ENCODE data around the gene KNOP1.
"Not testable (repeated sequence)": the region's sequence is repeated elsewhere in the genome, so short reads cannot be mapped to it uniquely, and the experiment has no call there.

The KNOP1 gene

GRCh38 chr16:19737306-19738038 is 19.4 kb upstream of the KNOP1 start:
- H3K4me1 ChIP-seq (ENCODE audit: control insufficient read depth, insufficient read depth, low read length) = no peaks in the 10 kb centered on the region
- H3K4me3 ChIP-seq (ENCODE audit: low read length in 2 of 2) = no peak overlapping the region
- H3K27ac ChIP-seq (ENCODE audit: low read length) = no peak overlapping the region
- no peak overlapping the region for H3K9ac ChIP-seq (ENCODE audit: low read length in 2 of 2)
- no peaks in the 10 kb centered on the region for H3K9me3 ChIP-seq (ENCODE audit: control insufficient read depth in 2 of 2, low read length in 2 of 2)
- H3K36me3 ChIP-seq (ENCODE audit: control insufficient read depth in 2 of 2, insufficient read depth in 2 of 2, low read length in 2 of 2) = peaks cover 0 to 11% of the 10 kb centered on the region in 2 donors
- no peaks in the 10 kb centered on the region for H3K27me3 ChIP-seq (ENCODE audit: control insufficient read depth in 1 of 2, insufficient read depth in 2 of 2, low read length in 2 of 2)

GRCh38 chr16:19735074-19735867 is 17.2 kb upstream of the KNOP1 start:
- Histone ChIP-seq H3K9ac (ENCODE audit: low read length in 2 of 2) (no peak overlapping the region), H3K36me3 (ENCODE audit: control insufficient read depth in 2 of 2, insufficient read depth in 2 of 2, low read length in 2 of 2) (peaks cover 0 to 12% of the 10 kb centered on the region in 2 donors), H3K4me3 (ENCODE audit: low read length in 2 of 2) (no peak overlapping the region), H3K27me3 (ENCODE audit: control insufficient read depth in 1 of 2, insufficient read depth in 2 of 2, low read length in 2 of 2) (no peaks in the 10 kb centered on the region), H3K4me1 (ENCODE audit: control insufficient read depth, insufficient read depth, low read length) (no peaks in the 10 kb centered on the region), H3K27ac (ENCODE audit: low read length) (no peak overlapping the region), H3K9me3 (ENCODE audit: control insufficient read depth in 2 of 2, low read length in 2 of 2) (no peaks in the 10 kb centered on the region)

GRCh38 chr16:19733551-19733950 is 15.5 kb upstream of the KNOP1 start:
- Histone ChIP-seq H3K27ac (ENCODE audit: low read length) (no peak overlapping the region), H3K4me1 (ENCODE audit: control insufficient read depth, insufficient read depth, low read length) (no peaks in the 10 kb centered on the region), H3K36me3 (ENCODE audit: control insufficient read depth in 2 of 2, insufficient read depth in 2 of 2, low read length in 2 of 2) (peaks cover 0 to 9% of the 10 kb centered on the region in 2 donors), H3K9ac (ENCODE audit: low read length in 2 of 2) (no peak overlapping the region), H3K9me3 (ENCODE audit: control insufficient read depth in 2 of 2, low read length in 2 of 2) (no peaks in the 10 kb centered on the region), H3K27me3 (ENCODE audit: control insufficient read depth in 1 of 2, insufficient read depth in 2 of 2, low read length in 2 of 2) (no peaks in the 10 kb centered on the region), H3K4me3 (ENCODE audit: low read length in 2 of 2) (no peak overlapping the region)

GRCh38 chr16:19728636-19728965 is 10.6 kb upstream of the KNOP1 start:
- Histone ChIP-seq H3K27ac (ENCODE audit: low read length) (no peak overlapping the region), H3K4me3 (ENCODE audit: low read length in 2 of 2) (no peak overlapping the region), H3K36me3 (ENCODE audit: control insufficient read depth in 2 of 2, insufficient read depth in 2 of 2, low read length in 2 of 2) (peaks cover 0 to 3% of the 10 kb centered on the region in 2 donors), H3K4me1 (ENCODE audit: control insufficient read depth, insufficient read depth, low read length) (no peaks in the 10 kb centered on the region), H3K9me3 (ENCODE audit: control insufficient read depth in 2 of 2, low read length in 2 of 2) (no peaks in the 10 kb centered on the region), H3K27me3 (ENCODE audit: control insufficient read depth in 1 of 2, insufficient read depth in 2 of 2, low read length in 2 of 2) (no peaks in the 10 kb centered on the region), H3K9ac (ENCODE audit: low read length in 2 of 2) (no peak overlapping the region)

GRCh38 chr16:19722981-19723380 is 5.0 kb upstream of the KNOP1 start:
- no peak overlapping the region for H3K9ac ChIP-seq (ENCODE audit: low read length in 2 of 2)
- no peak overlapping the region for H3K27ac ChIP-seq (ENCODE audit: low read length)
- H3K36me3 ChIP-seq (ENCODE audit: control insufficient read depth in 2 of 2, insufficient read depth in 2 of 2, low read length in 2 of 2) = no peaks in the 10 kb centered on the region
- H3K27me3 ChIP-seq (ENCODE audit: control insufficient read depth in 1 of 2, insufficient read depth in 2 of 2, low read length in 2 of 2) = no peaks in the 10 kb centered on the region
- no peaks in the 10 kb centered on the region for H3K9me3 ChIP-seq (ENCODE audit: control insufficient read depth in 2 of 2, low read length in 2 of 2)
- no peaks in the 10 kb centered on the region for H3K4me1 ChIP-seq (ENCODE audit: control insufficient read depth, insufficient read depth, low read length)
- no peak overlapping the region for H3K4me3 ChIP-seq (ENCODE audit: low read length in 2 of 2)

GRCh38 chr16:19722269-19722952 is 4.4 kb upstream of the KNOP1 start:
- H3K27ac ChIP-seq (ENCODE audit: low read length) = no peak overlapping the region
- H3K27me3 ChIP-seq (ENCODE audit: control insufficient read depth in 1 of 2, insufficient read depth in 2 of 2, low read length in 2 of 2) = no peaks in the 10 kb centered on the region
- no peak overlapping the region for H3K4me3 ChIP-seq (ENCODE audit: low read length in 2 of 2)
- no peak overlapping the region for H3K9ac ChIP-seq (ENCODE audit: low read length in 2 of 2)
- H3K9me3 ChIP-seq (ENCODE audit: control insufficient read depth in 2 of 2, low read length in 2 of 2) = no peaks in the 10 kb centered on the region
- H3K36me3 ChIP-seq (ENCODE audit: control insufficient read depth in 2 of 2, insufficient read depth in 2 of 2, low read length in 2 of 2) = no peaks in the 10 kb centered on the region
- peaks cover under 1% of the 10 kb centered on the region for H3K4me1 ChIP-seq (ENCODE audit: control insufficient read depth, insufficient read depth, low read length)

GRCh38 chr16:19718624-19718965 is 568 bp upstream of the KNOP1 start:
- Histone ChIP-seq H3K27ac (ENCODE audit: low read length) (peak overlapping the region; percentile 67), H3K4me3 (ENCODE audit: low read length in 2 of 2) (peak overlapping the region; percentile 85 to 93), H3K27me3 (ENCODE audit: control insufficient read depth in 1 of 2, insufficient read depth in 2 of 2, low read length in 2 of 2) (no peaks in the 10 kb centered on the region), H3K36me3 (ENCODE audit: control insufficient read depth in 2 of 2, insufficient read depth in 2 of 2, low read length in 2 of 2) (peaks cover 7 to 8% of the 10 kb centered on the region in 2 donors), H3K9me3 (ENCODE audit: control insufficient read depth in 2 of 2, low read length in 2 of 2) (no peaks in the 10 kb centered on the region), H3K9ac (ENCODE audit: low read length in 2 of 2) (peak overlapping the region; percentile 75 to 79), H3K4me1 (ENCODE audit: control insufficient read depth, insufficient read depth, low read length) (peaks cover 12% of the 10 kb centered on the region)

GRCh38 chr16:19717314-19717713 is 713 bp downstream of the KNOP1 start:
- Histone ChIP-seq H3K27ac (ENCODE audit: low read length) (peak overlapping the region; percentile 67), H3K9ac (ENCODE audit: low read length in 2 of 2) (peak overlapping the region; percentile 74 to 79), H3K36me3 (ENCODE audit: control insufficient read depth in 2 of 2, insufficient read depth in 2 of 2, low read length in 2 of 2) (peaks cover 7 to 11% of the 10 kb centered on the region in 2 donors), H3K4me1 (ENCODE audit: control insufficient read depth, insufficient read depth, low read length) (peaks cover 12% of the 10 kb centered on the region), H3K27me3 (ENCODE audit: control insufficient read depth in 1 of 2, insufficient read depth in 2 of 2, low read length in 2 of 2) (no peaks in the 10 kb centered on the region), H3K9me3 (ENCODE audit: control insufficient read depth in 2 of 2, low read length in 2 of 2) (no peaks in the 10 kb centered on the region), H3K4me3 (ENCODE audit: low read length in 2 of 2) (peak overlapping the region; percentile 85 to 93)

GRCh38 chr16:19716728-19717127 is 1.3 kb downstream of the KNOP1 start:
- not testable (repeated sequence) for H3K9me3 ChIP-seq (ENCODE audit: control insufficient read depth in 2 of 2, low read length in 2 of 2); H3K27me3 ChIP-seq (ENCODE audit: control insufficient read depth in 1 of 2, insufficient read depth in 2 of 2, low read length in 2 of 2); H3K27ac ChIP-seq (ENCODE audit: low read length)
- H3K9ac ChIP-seq (ENCODE audit: low read length in 2 of 2) = peak overlapping the region; percentile 74 to 79
- peaks cover 11% of the 10 kb centered on the region in 2 donors for H3K36me3 ChIP-seq (ENCODE audit: control insufficient read depth in 2 of 2, insufficient read depth in 2 of 2, low read length in 2 of 2)
- H3K4me3 ChIP-seq (ENCODE audit: low read length in 2 of 2) = peak overlapping the region; percentile 85 to 93
- peaks cover 12% of the 10 kb centered on the region for H3K4me1 ChIP-seq (ENCODE audit: control insufficient read depth, insufficient read depth, low read length)

- no peaks in the 10 kb centered on the region for H3K9me3 ChIP-seq (ENCODE audit: control insufficient read depth in 2 of 2, low read length in 2 of 2)
- H3K36me3 ChIP-seq (ENCODE audit: control insufficient read depth in 2 of 2, insufficient read depth in 2 of 2, low read length in 2 of 2) = peaks cover 11 to 12% of the 10 kb centered on the region in 2 donors
- H3K9ac ChIP-seq (ENCODE audit: low read length in 2 of 2) = no peak overlapping the region
- H3K27ac ChIP-seq (ENCODE audit: low read length) = no peak overlapping the region
- peaks cover 12% of the 10 kb centered on the region for H3K4me1 ChIP-seq (ENCODE audit: control insufficient read depth, insufficient read depth, low read length)
- no peaks in the 10 kb centered on the region for H3K27me3 ChIP-seq (ENCODE audit: control insufficient read depth in 1 of 2, insufficient read depth in 2 of 2, low read length in 2 of 2)
- no peak overlapping the region for H3K4me3 ChIP-seq (ENCODE audit: low read length in 2 of 2)
These were observed 1.8 kb downstream of the KNOP1 start for GRCh38 chr16:19716183-19716582.
